GM23338 (cell line): ENCODE data around the gene GPRASP2. TPM values are rescaled to one million over a fixed set of nuclear protein-coding genes. Genes with fewer than 3 reads are reported as not detected.

Source experiments
- ATAC-seq: fragments of 200-7000 bp; cut with Tn5 transposase; 3 replicates; pipeline ENCODE4 v1.9.1; 2020
- DNase-seq: peaks from one replicate; pipeline ENCODE4 v3.0.0-alpha.2; 2015; ENCODE audit warnings: low spot score
- H2AFZ ChIP-seq: fragments of 200-600 bp; sonication (generic); 2 replicates; pipeline ENCODE4 v1.8.0; 2016; ENCODE audit warnings: antibody characterized with exemption, mild to moderate bottlenecking, moderate library complexity
- H3F3A ChIP-seq: fragments of 200-600 bp; sonication (generic); replicated peaks from 2 replicates; pipeline ENCODE4 v1.8.0; 2017; ENCODE audit warnings: antibody characterized with exemption, mixed run types, low read depth
- H3K27ac ChIP-seq: fragments of 200-600 bp; sonication (generic); 2 replicates; pipeline ENCODE4 v1.6.1; 2016; ENCODE audit warnings: low read depth
- H3K27me3 ChIP-seq: fragments of 200-600 bp; sonication (generic); 2 replicates; pipeline ENCODE4 v1.8.0; 2016; ENCODE audit warnings: mild to moderate bottlenecking, mixed run types, moderate library complexity; ENCODE audit not compliant: insufficient read depth
- H3K36me3 ChIP-seq: fragments of 200-600 bp; sonication (generic); 2 replicates; pipeline ENCODE4 v1.8.0; 2016; ENCODE audit warnings: mild to moderate bottlenecking; ENCODE audit not compliant: insufficient read depth
- H3K4me1 ChIP-seq: fragments of 200-600 bp; sonication (generic); 2 replicates; pipeline ENCODE4 v1.8.0; 2016; ENCODE audit warnings: mild to moderate bottlenecking, moderate library complexity; ENCODE audit not compliant: insufficient read depth
- H3K4me2 ChIP-seq: fragments of 200-600 bp; sonication (generic); 2 replicates; pipeline ENCODE4 v1.7.1; 2017; ENCODE audit warnings: mixed run types
- H3K4me3 ChIP-seq: fragments of 200-600 bp; sonication (generic); 2 replicates; pipeline ENCODE4 v1.6.1; 2016; ENCODE audit warnings: mixed run types
- H3K79me2 ChIP-seq: fragments of 200-600 bp; sonication (generic); replicated peaks from 2 replicates; pipeline ENCODE4 v1.8.0; 2017; ENCODE audit warnings: mild to moderate bottlenecking; ENCODE audit not compliant: insufficient read depth
- H3K9me2 ChIP-seq: fragments of 200-600 bp; sonication (generic); 2 replicates; pipeline ENCODE4 v1.8.0; 2017; ENCODE audit not compliant: insufficient read depth
- H4K20me1 ChIP-seq: fragments of 200-600 bp; sonication (generic); replicated peaks from 2 replicates; pipeline ENCODE4 v1.8.0; 2017; ENCODE audit warnings: mild to moderate bottlenecking; ENCODE audit not compliant: insufficient read depth
- H3K27ac Mint-ChIP-seq: 2 replicates; pipeline ENCODE4 v1.8.0; 2020; ENCODE audit warnings: inconsistent platforms, mild to moderate bottlenecking, moderate library complexity, mixed read lengths
- H3K27me3 Mint-ChIP-seq: 3 replicates; pipeline ENCODE4 v1.8.0; 2022; ENCODE audit warnings: low read depth, mild to moderate bottlenecking, moderate library complexity, mixed read lengths, inconsistent platforms; ENCODE audit not compliant: insufficient read depth, poor library complexity
- H3K36me3 Mint-ChIP-seq: 3 replicates; pipeline ENCODE4 v1.8.0; 2021; ENCODE audit warnings: low read depth, mild to moderate bottlenecking, inconsistent platforms, moderate library complexity, mixed read lengths
- H3K4me1 Mint-ChIP-seq: 3 replicates; pipeline ENCODE4 v1.8.0; 2020; ENCODE audit warnings: mild to moderate bottlenecking, inconsistent platforms, mixed read lengths
- H3K4me3 Mint-ChIP-seq: 3 replicates; pipeline ENCODE4 v1.8.0; 2021; ENCODE audit warnings: moderate library complexity, mild to moderate bottlenecking, inconsistent platforms, mixed read lengths
- H3K9me3 Mint-ChIP-seq: 3 replicates; pipeline ENCODE4 v1.8.0; 2020; ENCODE audit warnings: moderate library complexity, mild to moderate bottlenecking, inconsistent platforms, mixed read lengths
- CREB1 ChIP-seq: fragments of 250-450 bp; sonication (Bioruptor Pico); IDR thresholded peaks from 2 replicates; pipeline ENCODE4 v1.5.0; 2020; ENCODE audit warnings: low read depth, mild to moderate bottlenecking, moderate library complexity
- ETS1 ChIP-seq: IDR thresholded peaks from 2 replicates; pipeline ENCODE4 v1.6.1; 2016; ENCODE audit warnings: antibody characterized with exemption
- EZH2 ChIP-seq: fragments of 200-600 bp; sonication (generic); IDR thresholded peaks from one replicate; pipeline ENCODE4 v1.8.0; 2017; ENCODE audit warnings: antibody characterized with exemption, mild to moderate bottlenecking, low read depth; ENCODE audit not compliant: unreplicated experiment
- EZH2phosphoT487 ChIP-seq: fragments of 200-600 bp; sonication (generic); IDR thresholded peaks from one replicate; pipeline ENCODE4 v1.8.1; 2018; ENCODE audit warnings: antibody characterized with exemption; ENCODE audit not compliant: unreplicated experiment
- JUNB ChIP-seq: IDR thresholded peaks from one replicate; pipeline ENCODE4 v1.6.1; 2016; ENCODE audit warnings: antibody characterized with exemption; ENCODE audit not compliant: unreplicated experiment
- NANOG ChIP-seq: IDR thresholded peaks from 2 replicates; pipeline ENCODE4 v1.6.1; 2016; ENCODE audit warnings: antibody characterized with exemption, borderline replicate concordance
- POLR2AphosphoS5 ChIP-seq: IDR thresholded peaks from 2 replicates; pipeline ENCODE4 v1.6.1; 2016; ENCODE audit warnings: antibody characterized with exemption, low read depth
- REST ChIP-seq: IDR thresholded peaks from one replicate; pipeline ENCODE4 v1.6.1; 2018; ENCODE audit warnings: antibody characterized with exemption; ENCODE audit not compliant: unreplicated experiment
- STAT1 ChIP-seq: IDR thresholded peaks from one replicate; pipeline ENCODE4 v1.6.1; 2016; ENCODE audit warnings: antibody characterized with exemption; ENCODE audit not compliant: unreplicated experiment
- ZNF114 ChIP-seq: fragments of 250-450 bp; sonication (Bioruptor Pico); IDR thresholded peaks from 2 replicates; pipeline ENCODE4 v1.5.0; 2020; ENCODE audit warnings: mild to moderate bottlenecking, moderate library complexity
- ZNF331 ChIP-seq: fragments of 250-450 bp; sonication (Bioruptor Pico); IDR thresholded peaks from 2 replicates; pipeline ENCODE4 v1.5.0; 2020; ENCODE audit warnings: low read depth, mild to moderate bottlenecking, moderate library complexity
- ZNF462 ChIP-seq: fragments of 250-450 bp; sonication (Bioruptor Pico); IDR thresholded peaks from 2 replicates; pipeline ENCODE4 v1.5.0; 2020; ENCODE audit warnings: mild to moderate bottlenecking, moderate library complexity
- polyA plus RNA-seq: library from polyadenylated mRNA; unstranded; fragments of >200 nt; fragmentation: Nextera tagmentation; extraction: Ambion mirVana; gene quantifications from 2 replicates; pipeline ENCODE4 v1.2.1, GENCODE V29; 2016
- total RNA-seq: library from RNA; depleted of rRNA; stranded (reverse); fragments of >200 nt; shearing (Covaris generic); gene quantifications from 2 replicates; pipeline ENCODE4 v1.2.3, GENCODE V29; 2014
- TF ChIP-seq, protein P1 (sequence below), 2 experiments: fragments of 200-600 bp in 1 of 2; sonication (generic) in 1 of 2; conservative IDR thresholded peaks; 2 replicates each; pipeline versions ENCODE4 v1.5.1 to v1.6.1; 2016 to 2017; ENCODE audit warnings: antibody characterized with exemption in 2 of 2, low read depth in 2 of 2, mild to moderate bottlenecking in 2 of 2, moderate library complexity in 1 of 2

GPRASP2 gene
- total and polyA plus RNA-seq, 2 experiments from 2014 or later, result 4.9 to 22.4 TPM

- H3K4me1 ChIP-seq, result peaks cover 34% of the 10 kb centered on the region
- H3K27me3 ChIP-seq, result no peaks in the 10 kb centered on the region
- peaks cover 27% of the 10 kb centered on the region for H3K79me2 ChIP-seq
- Mint-ChIP-seq H3K27me3 (peaks cover 5% of the 10 kb centered on the region), H3K27ac (peak overlapping the region; percentile 93), H3K4me1 (peaks cover 24% of the 10 kb centered on the region), H3K9me3 (no peaks in the 10 kb centered on the region), H3K4me3 (peak overlapping the region; percentile 95), H3K36me3 (peaks cover 11% of the 10 kb centered on the region; the same call in 2 of the 3 replicates)
- ATAC-seq, result peak; percentile 91
- peak overlapping the region; percentile 69 for H3K4me3 ChIP-seq
- H4K20me1 ChIP-seq, result no peaks in the 10 kb centered on the region
- no peaks in the 10 kb centered on the region for H3F3A ChIP-seq
- peak overlapping the region; percentile 82 for H3K4me2 ChIP-seq
- peak; percentile 72 for DNase-seq
- no peaks in the 10 kb centered on the region for H3K9me2 ChIP-seq
- H2AFZ ChIP-seq, result no peak overlapping the region
- H3K36me3 ChIP-seq, result no peaks in the 10 kb centered on the region
- TF ChIP-seq EZH2phosphoT487 (no peak), STAT1 (no peak), POLR2AphosphoS5 (peak; percentile 77), ZNF462 (CRISPR knock-in tag) (no peak), ETS1 (no peak), ZNF114 (CRISPR knock-in tag) (no peak), CREB1 (CRISPR knock-in tag) (0 out of 2 replicates have a peak, but pooled peaks have one; percentile 34), ZNF331 (CRISPR knock-in tag) (no peak), NANOG (no peak), EZH2 (no peak), REST (no peak), JUNB (no peak)
- TF ChIP-seq, protein P1, sequence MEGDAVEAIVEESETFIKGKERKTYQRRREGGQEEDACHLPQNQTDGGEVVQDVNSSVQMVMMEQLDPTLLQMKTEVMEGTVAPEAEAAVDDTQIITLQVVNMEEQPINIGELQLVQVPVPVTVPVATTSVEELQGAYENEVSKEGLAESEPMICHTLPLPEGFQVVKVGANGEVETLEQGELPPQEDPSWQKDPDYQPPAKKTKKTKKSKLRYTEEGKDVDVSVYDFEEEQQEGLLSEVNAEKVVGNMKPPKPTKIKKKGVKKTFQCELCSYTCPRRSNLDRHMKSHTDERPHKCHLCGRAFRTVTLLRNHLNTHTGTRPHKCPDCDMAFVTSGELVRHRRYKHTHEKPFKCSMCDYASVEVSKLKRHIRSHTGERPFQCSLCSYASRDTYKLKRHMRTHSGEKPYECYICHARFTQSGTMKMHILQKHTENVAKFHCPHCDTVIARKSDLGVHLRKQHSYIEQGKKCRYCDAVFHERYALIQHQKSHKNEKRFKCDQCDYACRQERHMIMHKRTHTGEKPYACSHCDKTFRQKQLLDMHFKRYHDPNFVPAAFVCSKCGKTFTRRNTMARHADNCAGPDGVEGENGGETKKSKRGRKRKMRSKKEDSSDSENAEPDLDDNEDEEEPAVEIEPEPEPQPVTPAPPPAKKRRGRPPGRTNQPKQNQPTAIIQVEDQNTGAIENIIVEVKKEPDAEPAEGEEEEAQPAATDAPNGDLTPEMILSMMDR (conservative IDR thresholded peaks at IDR 0.05; ENCODE audit: low read depth in 2 of 2), result no peak
- no peak overlapping the region for H3K27ac ChIP-seq
Measured at GRCh38 chrX:102745857-102746584, 33.8 kb downstream of the GPRASP2 start.
